GF-D8 (cell line): ENCODE measurements around the gene CACNG7.

Source experiments
- DNase-seq: peaks from one replicate; lab custom pipeline; 2025; lab: John Stamatoyannopoulos, UW

CACNG7 gene

GRCh38 chr19:53879140-53880081 is 29.7 kb upstream of the CACNG7 start:
- peak; percentile 37 for DNase-seq

- DNase-seq = no peak
These were observed 28.2 kb upstream of the CACNG7 start for GRCh38 chr19:53880711-53881481.

GRCh38 chr19:53881482-53882390 is 27.3 kb upstream of the CACNG7 start, which contains the start of gene PRKCG:
TSS of gene PRKCG (plus strand) at chr19:53882197. CDS start at chr19:53882495, 298 bp downstream.
- no peak for DNase-seq

- DNase-seq = no peak
These were observed 26.6 kb upstream of the CACNG7 start for GRCh38 chr19:53882391-53883050.

- no peak for DNase-seq
These were observed 25.8 kb upstream of the CACNG7 start for GRCh38 chr19:53883231-53883661.

GRCh38 chr19:53883741-53884140 is 25.3 kb upstream of the CACNG7 start:
- DNase-seq = no peak

GRCh38 chr19:53884256-53884655 is 24.8 kb upstream of the CACNG7 start:
- no peak for DNase-seq

GRCh38 chr19:53885036-53885435 is 24.0 kb upstream of the CACNG7 start:
- DNase-seq = no peak

- no peak for DNase-seq
These were observed 16.6 kb upstream of the CACNG7 start for GRCh38 chr19:53892301-53892980.

- DNase-seq = no peak
These were observed 16.1 kb upstream of the CACNG7 start for GRCh38 chr19:53892981-53893325.

GRCh38 chr19:53894707-53895106 is 14.4 kb upstream of the CACNG7 start:
- DNase-seq = no peak

- DNase-seq = no peak
These were observed 12.4 kb upstream of the CACNG7 start for GRCh38 chr19:53896682-53897081.

- no peak for DNase-seq
These were observed 11.6 kb upstream of the CACNG7 start for GRCh38 chr19:53897459-53897858.

- no peak for DNase-seq
These were observed 10.9 kb upstream of the CACNG7 start for GRCh38 chr19:53898166-53898565.

- DNase-seq = no peak
These were observed 10.3 kb upstream of the CACNG7 start for GRCh38 chr19:53898636-53899341.

- DNase-seq = no peak
These were observed 8.8 kb upstream of the CACNG7 start for GRCh38 chr19:53900191-53900860.

- DNase-seq = no peak
These were observed 5.9 kb upstream of the CACNG7 start for GRCh38 chr19:53903055-53903680.

GRCh38 chr19:53904909-53905308 is 4.2 kb upstream of the CACNG7 start:
- DNase-seq = no peak

GRCh38 chr19:53905787-53906186 is 3.3 kb upstream of the CACNG7 start:
- DNase-seq = no peak
